Loucy (cell line): ENCODE data around the gene RNF38.

ENCODE experiments used
- H2AFZ ChIP-seq: fragments of 200-600 bp; sonication (generic); 2 replicates; pipeline ENCODE4 v1.6.0; 2016; ENCODE audit warnings: antibody characterized with exemption, mild to moderate bottlenecking, low read length, moderate library complexity
- H3F3A ChIP-seq: fragments of 200-600 bp; 2 replicates; pipeline ENCODE4 v1.6.0; 2016; ENCODE audit warnings: antibody characterized with exemption, low read depth, mild to moderate bottlenecking
- H3K27me3 ChIP-seq: fragments of 200-600 bp; sonication (generic); 2 replicates; pipeline ENCODE4 v1.6.1; 2014; ENCODE audit warnings: low read length, mild to moderate bottlenecking; ENCODE audit not compliant: insufficient read depth, poor library complexity, severe bottlenecking
- H3K36me3 ChIP-seq: fragments of 200-600 bp; sonication (generic); 2 replicates; pipeline ENCODE4 v1.6.1; 2016; ENCODE audit warnings: low read length; ENCODE audit not compliant: insufficient read depth
- H3K4me1 ChIP-seq: fragments of 200-600 bp; sonication (generic); 2 replicates; pipeline ENCODE4 v1.5.1; 2014; ENCODE audit warnings: low read length, mild to moderate bottlenecking; ENCODE audit not compliant: insufficient read depth, poor library complexity, severe bottlenecking
- H3K4me2 ChIP-seq: fragments of 200-600 bp; sonication (generic); 2 replicates; pipeline ENCODE4 v1.6.0; 2014; ENCODE audit warnings: antibody characterized with exemption, low read length, low read depth, mild to moderate bottlenecking; ENCODE audit not compliant: poor library complexity, severe bottlenecking
- H3K4me3 ChIP-seq: fragments of 200-600 bp; sonication (generic); 2 replicates; pipeline ENCODE4 v1.5.1; 2014; ENCODE audit warnings: low read length, mild to moderate bottlenecking, mixed read lengths; ENCODE audit not compliant: poor library complexity, severe bottlenecking
- H3K79me2 ChIP-seq: fragments of 200-600 bp; sonication (generic); 2 replicates; pipeline ENCODE4 v1.6.1; 2014; ENCODE audit warnings: low read length; ENCODE audit not compliant: insufficient read depth
- H3K9ac ChIP-seq: fragments of 200-600 bp; sonication (generic); 2 replicates; pipeline ENCODE4 v1.6.0; 2014; ENCODE audit warnings: mild to moderate bottlenecking, low read depth, low read length, moderate library complexity; ENCODE audit not compliant: poor library complexity, severe bottlenecking
- H3K9me2 ChIP-seq: fragments of 200-600 bp; sonication (generic); replicated peaks from 2 replicates; pipeline ENCODE4 v1.6.1; 2016; ENCODE audit warnings: low read depth, low read length, mixed read lengths
- H3K9me3 ChIP-seq: fragments of 200-600 bp; sonication (generic); 2 replicates; pipeline ENCODE4 v1.6.1; 2014; ENCODE audit warnings: mild to moderate bottlenecking, antibody characterized with exemption, low read length, low read depth; ENCODE audit not compliant: insufficient read depth
- H4K20me1 ChIP-seq: fragments of 200-600 bp; sonication (generic); 2 replicates; pipeline ENCODE4 v1.6.0; 2014; ENCODE audit warnings: antibody characterized with exemption, low read length, mild to moderate bottlenecking; ENCODE audit not compliant: insufficient read depth, poor library complexity, severe bottlenecking
- CTCF ChIP-seq: fragments of 200-600 bp; sonication (generic); conservative IDR thresholded peaks from 2 replicates; pipeline ENCODE4 v1.5.1; 2014; ENCODE audit warnings: mild to moderate bottlenecking, antibody characterized with exemption, low read length
- EZH2phosphoT487 ChIP-seq: fragments of 200-600 bp; IDR thresholded peaks from 2 replicates; pipeline ENCODE4 v1.6.1; 2018; ENCODE audit warnings: antibody characterized with exemption, mild to moderate bottlenecking, moderate library complexity, borderline replicate concordance

RNF38 gene

GRCh38 chr9:36357639-36358038 is 42.4 kb downstream of the RNF38 start:
- H3K9me3 ChIP-seq, result no peaks in the 10 kb centered on the region
- peaks cover 2% of the 10 kb centered on the region for H3K4me1 ChIP-seq
- H3F3A ChIP-seq, result no peaks in the 10 kb centered on the region
- H4K20me1 ChIP-seq, result no peaks in the 10 kb centered on the region
- no peaks in the 10 kb centered on the region for H3K27me3 ChIP-seq
- H3K9me2 ChIP-seq, result no peaks in the 10 kb centered on the region
- no peak overlapping the region for H3K4me2 ChIP-seq
- H3K4me3 ChIP-seq, result no peak overlapping the region
- H2AFZ ChIP-seq, result no peak overlapping the region
- TF ChIP-seq EZH2phosphoT487 (no peak), CTCF (no peak)
- H3K79me2 ChIP-seq, result 0 out of 2 replicates have a peak, but pooled peaks cover 8% of the 10 kb centered on the region
- peaks cover 81% of the 10 kb centered on the region for H3K36me3 ChIP-seq
- H3K9ac ChIP-seq, result no peak overlapping the region

GRCh38 chr9:36346569-36346968 is 53.5 kb downstream of the RNF38 start:
- Histone ChIP-seq H3K27me3 (no peaks in the 10 kb centered on the region), H3K9me3 (no peaks in the 10 kb centered on the region), H3K9ac (no peak overlapping the region), H3K4me3 (no peak overlapping the region), H3K4me1 (peaks cover 13% of the 10 kb centered on the region), H3K4me2 (no peak overlapping the region), H3K9me2 (no peaks in the 10 kb centered on the region), H4K20me1 (no peaks in the 10 kb centered on the region), H3F3A (0 out of 2 replicates have a peak, but pooled peaks cover 2% of the 10 kb centered on the region), H3K36me3 (peaks cover 88% of the 10 kb centered on the region), H3K79me2 (no peaks in the 10 kb centered on the region), H2AFZ (no peak overlapping the region)
- TF ChIP-seq EZH2phosphoT487 (no peak), CTCF (no peak)

GRCh38 chr9:36345103-36345846 is 54.8 kb downstream of the RNF38 start:
- Histone ChIP-seq H3K79me2 (no peaks in the 10 kb centered on the region), H3K4me3 (no peak overlapping the region), H3K9me2 (no peaks in the 10 kb centered on the region), H3K9ac (no peak overlapping the region), H4K20me1 (no peaks in the 10 kb centered on the region), H2AFZ (no peak overlapping the region), H3K9me3 (no peaks in the 10 kb centered on the region), H3K36me3 (peaks cover 87% of the 10 kb centered on the region), H3K4me2 (no peak overlapping the region), H3F3A (0 out of 2 replicates have a peak, but pooled peaks cover 2% of the 10 kb centered on the region), H3K4me1 (peaks cover 9% of the 10 kb centered on the region), H3K27me3 (no peaks in the 10 kb centered on the region)
- TF ChIP-seq CTCF, result no peak
- no peak for TF ChIP-seq EZH2phosphoT487
